HepG2 (cell line): ENCODE data around the gene MDP1. TPM values are rescaled to one million over a fixed set of nuclear protein-coding genes. Genes with fewer than 3 reads are reported as not detected.

ENCODE experiments used
- DMAP1 ChIP-seq: IDR thresholded peaks from 2 replicates; pipeline ENCODE4 v1.6.1; 2016
- DZIP1 ChIP-seq: sonication (generic); formaldehyde crosslinking; IDR thresholded peaks from 2 replicates; pipeline ENCODE4 v1.5.0; 2020; ENCODE audit warnings: mild to moderate bottlenecking, missing genetic modification reagents
- GATAD1 ChIP-seq: IDR thresholded peaks from 2 replicates; pipeline ENCODE4 v1.6.1; 2016; ENCODE audit warnings: missing genetic modification reagents, missing compliant biosample characterization
- KLF16 ChIP-seq, 2 experiments: sonication (generic) in 1 of 2; formaldehyde crosslinking in 1 of 2; IDR thresholded peaks; 2 replicates each; pipeline versions ENCODE4 v1.6.1 to v1.8.0; 2016 to 2023; ENCODE audit warnings: missing genetic modification reagents in 2 of 2, missing compliant biosample characterization in 1 of 2
- PAXIP1 ChIP-seq: sonication (generic); formaldehyde crosslinking; conservative IDR thresholded peaks from 2 replicates; pipeline ENCODE4 v1.4.0; 2020; ENCODE audit warnings: mild to moderate bottlenecking, missing genetic modification reagents, moderate library complexity
- TBL1XR1 ChIP-seq: fragments of 150-350 bp; IDR thresholded peaks from 2 replicates; pipeline ENCODE4 v1.6.1; 2014; ENCODE audit warnings: borderline replicate concordance, low read length; ENCODE audit not compliant: partially characterized antibody
- ZC3H13 ChIP-seq: sonication (generic); formaldehyde crosslinking; IDR thresholded peaks from 2 replicates; pipeline ENCODE4 v1.8.1; 2023; ENCODE audit warnings: mild to moderate bottlenecking, missing genetic modification reagents, moderate library complexity
- ZNF510 ChIP-seq: sonication (generic); formaldehyde crosslinking; IDR thresholded peaks from 2 replicates; pipeline ENCODE4 v1.4.0; 2020; ENCODE audit warnings: low read depth, mild to moderate bottlenecking, missing genetic modification reagents
- ZNF646 ChIP-seq: sonication (generic); formaldehyde crosslinking; IDR thresholded peaks from 2 replicates; pipeline ENCODE4 v1.9.0; 2021; ENCODE audit warnings: mild to moderate bottlenecking, missing genetic modification reagents
- polyA plus RNA-seq, 8 experiments: library from polyadenylated mRNA; depleted of rRNA in 3 of 8; stranded (reverse) in 7 of 8; unstranded in 1 of 8; fragments of >200 nt; fragmentation: Illumina TruSeq in 4 of 8; extraction: Trizol in 4 of 8; gene quantifications; 2 replicates each; pipeline versions ENCODE4 v1.2.1 to v1.2.3, GENCODE V29; 2011 to 2016; ENCODE audit warnings: low read depth in 4 of 8, missing spikeins in 1 of 8, mixed read lengths in 1 of 8; ENCODE audit not compliant: insufficient read depth in 1 of 8
- total RNA-seq, 5 experiments: library from RNA; depleted of rRNA; stranded (reverse); fragments of >200 nt; fragmentation: Illumina TruSeq; extraction: Trizol; gene quantifications; 2 replicates each; pipeline ENCODE4 v1.2.3, GENCODE V29; 2016; ENCODE audit warnings: low read depth in 1 of 5

The MDP1 gene
- total and polyA plus RNA-seq, 2 of the 13 experiments (the other 11 are each of a cell fraction or from before 2014, with no cell fraction given): 44.1 to 48.7 TPM

- TF ChIP-seq ZNF646 (CRISPR knock-in tag) (no peak; the same call in 1 of the 2 replicates), DZIP1 (CRISPR knock-in tag) (peak; percentile 97), GATAD1 (CRISPR knock-in tag) (peak; percentile 99), ZNF510 (peak; percentile 92), ZC3H13 (CRISPR knock-in tag) (peak; percentile 96), PAXIP1 (CRISPR knock-in tag) (peak; percentile 60), DMAP1 (CRISPR knock-in tag) (peak; percentile 98), TBL1XR1 (peak; percentile 80), KLF16 (CRISPR knock-in tag; IDR thresholded peaks at IDR 0.05) (peak; percentile 81 to 93)
Measured at GRCh38 chr14:24212924-24213865, 2.7 kb downstream of the MDP1 start, which contains the start of gene CHMP4A (continued).
